H9 (cell line): ENCODE data around the gene ULK4. TPM values are rescaled to one million over a fixed set of nuclear protein-coding genes. Genes with fewer than 3 reads are reported as not detected.
"Not testable (repeated sequence)": the region's sequence is repeated elsewhere in the genome, so short reads cannot be mapped to it uniquely, and the experiment has no call there.

Experiments
- DNase-seq: peaks from one replicate; pipeline ENCODE4 v3.0.0-alpha.2; 2017
- H2AFZ ChIP-seq: one replicate; pipeline ENCODE4 v1.6.1; 2013; ENCODE audit warnings: mild to moderate bottlenecking, low read length, control low read depth, moderate library complexity
- H2AK5ac ChIP-seq: 2 replicates; pipeline ENCODE4 v1.6.1; 2013; ENCODE audit warnings: low read length, control low read depth, mixed read lengths; ENCODE audit not compliant: insufficient read length
- H2BK120ac ChIP-seq: one replicate; pipeline ENCODE4 v1.6.1; 2013; ENCODE audit warnings: low read depth, mild to moderate bottlenecking, low read length, control low read depth, inconsistent platforms; ENCODE audit not compliant: poor library complexity, severe bottlenecking
- H2BK12ac ChIP-seq: 2 replicates; pipeline ENCODE4 v1.6.1; 2013; ENCODE audit warnings: low read length, control low read depth, mixed read lengths, low read depth; ENCODE audit not compliant: insufficient read length
- H2BK15ac ChIP-seq: 2 replicates; pipeline ENCODE4 v1.6.1; 2013; ENCODE audit warnings: low read depth, low read length, control low read depth
- H2BK20ac ChIP-seq: one replicate; pipeline ENCODE4 v1.6.1; 2013; ENCODE audit warnings: low read depth, mild to moderate bottlenecking, low read length, control low read depth, inconsistent platforms; ENCODE audit not compliant: poor library complexity, severe bottlenecking
- H2BK5ac ChIP-seq: 2 replicates; pipeline ENCODE4 v1.6.1; 2013; ENCODE audit warnings: low read length, control low read depth, mixed read lengths; ENCODE audit not compliant: insufficient read length
- H3K14ac ChIP-seq: 2 replicates; pipeline ENCODE4 v1.6.1; 2013; ENCODE audit warnings: low read length, control low read depth; ENCODE audit not compliant: insufficient read depth
- H3K18ac ChIP-seq: 2 replicates; pipeline ENCODE4 v1.6.1; 2013; ENCODE audit warnings: low read depth, mild to moderate bottlenecking, mixed read lengths, low read length, control low read depth; ENCODE audit not compliant: insufficient read length
- H3K23ac ChIP-seq: 2 replicates; pipeline ENCODE4 v1.6.1; 2013; ENCODE audit warnings: low read length, control low read depth, mixed read lengths, low read depth; ENCODE audit not compliant: insufficient read length
- H3K23me2 ChIP-seq: 2 replicates; pipeline ENCODE4 v1.6.1; 2013; ENCODE audit warnings: low read depth, mild to moderate bottlenecking, mixed read lengths, low read length, control low read depth; ENCODE audit not compliant: insufficient read length, poor library complexity, severe bottlenecking
- H3K27ac ChIP-seq: 2 replicates; pipeline ENCODE4 v1.5.1; 2013; ENCODE audit warnings: low read length, control low read depth, mixed read lengths, low read depth; ENCODE audit not compliant: insufficient read length
- H3K27me3 ChIP-seq: 2 replicates; pipeline ENCODE4 v1.6.1; 2013; ENCODE audit warnings: low read length, control low read depth, inconsistent platforms; ENCODE audit not compliant: insufficient read depth
- H3K4ac ChIP-seq: 2 replicates; pipeline ENCODE4 v1.6.1; 2013; ENCODE audit warnings: low read depth, mild to moderate bottlenecking, control low read depth, inconsistent platforms, low read length, moderate library complexity
- H3K4me1 ChIP-seq: 2 replicates; pipeline ENCODE4 v1.6.1; 2013; ENCODE audit warnings: low read length, control low read depth, inconsistent platforms; ENCODE audit not compliant: insufficient read depth
- H3K4me2 ChIP-seq: 2 replicates; pipeline ENCODE4 v1.6.1; 2013; ENCODE audit warnings: low read length, control low read depth, mixed read lengths; ENCODE audit not compliant: insufficient read length, insufficient read depth
- H3K56ac ChIP-seq: 2 replicates; pipeline ENCODE4 v1.6.1; 2013; ENCODE audit warnings: low read depth, mild to moderate bottlenecking, mixed read lengths, low read length, control low read depth; ENCODE audit not compliant: insufficient read length
- H3K79me1 ChIP-seq: 2 replicates; pipeline ENCODE4 v1.6.1; 2013; ENCODE audit warnings: low read depth, mild to moderate bottlenecking, moderate library complexity, low read length, control low read depth, inconsistent platforms; ENCODE audit not compliant: insufficient read depth, poor library complexity, severe bottlenecking
- H3K79me2 ChIP-seq: 2 replicates; pipeline ENCODE4 v1.6.1; 2013; ENCODE audit warnings: low read length, control low read depth, inconsistent platforms; ENCODE audit not compliant: insufficient read depth
- H3K9ac ChIP-seq: 2 replicates; pipeline ENCODE4 v1.6.1; 2013; ENCODE audit warnings: low read length, control low read depth, mixed read lengths; ENCODE audit not compliant: insufficient read length; ENCODE audit errors: extremely low read depth
- H3K9me3 ChIP-seq: one replicate; pipeline ENCODE4 v1.6.1; 2013; ENCODE audit warnings: low read depth, low read length, inconsistent platforms; ENCODE audit not compliant: control insufficient read depth
- H3T11ph ChIP-seq: one replicate; pipeline ENCODE4 v1.6.1; 2013; ENCODE audit warnings: mild to moderate bottlenecking, low read length, control low read depth, inconsistent platforms
- H4K20me1 ChIP-seq: one replicate; pipeline ENCODE4 v1.6.1; 2013; ENCODE audit not compliant: control insufficient read depth, insufficient read length, insufficient read depth
- H4K5ac ChIP-seq: 2 replicates; pipeline ENCODE4 v1.6.1; 2013; ENCODE audit warnings: low read depth, mild to moderate bottlenecking, mixed read lengths, low read length, control low read depth; ENCODE audit not compliant: insufficient read length
- H4K8ac ChIP-seq: replicated peaks from 2 replicates; pipeline ENCODE4 v1.6.1; 2013; ENCODE audit warnings: low read length, control low read depth, mixed read lengths, low read depth; ENCODE audit not compliant: insufficient read length
- H4K91ac ChIP-seq: 2 replicates; pipeline ENCODE4 v1.6.1; 2013; ENCODE audit warnings: low read depth, mild to moderate bottlenecking, moderate library complexity, mixed read lengths, low read length, control low read depth; ENCODE audit not compliant: insufficient read length
- H3K27ac Mint-ChIP-seq, 3 experiments: 2 replicates in 2 of 3; 3 replicates in 1 of 3; pipeline ENCODE4 v1.8.0; 2020 to 2021; ENCODE audit warnings: mixed read lengths in 3 of 3, mild to moderate bottlenecking in 1 of 3, moderate library complexity in 1 of 3
- H3K27me3 Mint-ChIP-seq: 2 replicates; pipeline ENCODE4 v1.8.0; 2021; ENCODE audit warnings: low read depth, mild to moderate bottlenecking, moderate library complexity, mixed read lengths
- H3K36me3 Mint-ChIP-seq, 3 experiments: 2 replicates in 2 of 3; 3 replicates in 1 of 3; pipeline ENCODE4 v1.8.0; 2020 to 2021; ENCODE audit warnings: low read depth in 3 of 3, mixed read lengths in 3 of 3; ENCODE audit not compliant: insufficient read depth in 1 of 3
- H3K4me1 Mint-ChIP-seq, 2 experiments: 2 replicates each; pipeline ENCODE4 v1.8.0; 2020; ENCODE audit warnings: mixed read lengths in 2 of 2
- H3K4me3 Mint-ChIP-seq, 2 experiments: 2 replicates in 1 of 2; 3 replicates in 1 of 2; pipeline ENCODE4 v1.8.0; 2020 to 2021; ENCODE audit warnings: mild to moderate bottlenecking in 2 of 2, mixed read lengths in 2 of 2, moderate library complexity in 1 of 2
- H3K9me3 Mint-ChIP-seq, 2 experiments: 2 replicates in 1 of 2; 3 replicates in 1 of 2; pipeline ENCODE4 v1.8.0; 2020; ENCODE audit warnings: mild to moderate bottlenecking in 2 of 2, mixed read lengths in 2 of 2, moderate library complexity in 1 of 2
- WGBS: extraction: QIAGEN DNeasy Blood & Tissue Kit; methylation state at CpG from one replicate; pipeline ENCODE4 v1.1.7; 2013; ENCODE audit warnings: missing lambda C conversion rate, low lambda C conversion rate, mixed read lengths; ENCODE audit not compliant: insufficient read length; ENCODE audit errors: extremely low coverage; 5-methylcytosine and 5-hydroxymethylcytosine counted together
- total RNA-seq: library from RNA; stranded (reverse); gene quantifications from 2 replicates; pipeline ENCODE4 v1.2.1, GENCODE V29; 2021
- TF ChIP-seq, protein P1 (sequence below): fragments of 200-600 bp; sonication (generic); conservative IDR thresholded peaks from 3 replicates; pipeline ENCODE4 v1.8.0; 2021; ENCODE audit warnings: antibody characterized with exemption, mild to moderate bottlenecking

The ULK4 gene
- total RNA-seq, 1 experiment from 2014 or later, result 12.9 TPM

DNA sequence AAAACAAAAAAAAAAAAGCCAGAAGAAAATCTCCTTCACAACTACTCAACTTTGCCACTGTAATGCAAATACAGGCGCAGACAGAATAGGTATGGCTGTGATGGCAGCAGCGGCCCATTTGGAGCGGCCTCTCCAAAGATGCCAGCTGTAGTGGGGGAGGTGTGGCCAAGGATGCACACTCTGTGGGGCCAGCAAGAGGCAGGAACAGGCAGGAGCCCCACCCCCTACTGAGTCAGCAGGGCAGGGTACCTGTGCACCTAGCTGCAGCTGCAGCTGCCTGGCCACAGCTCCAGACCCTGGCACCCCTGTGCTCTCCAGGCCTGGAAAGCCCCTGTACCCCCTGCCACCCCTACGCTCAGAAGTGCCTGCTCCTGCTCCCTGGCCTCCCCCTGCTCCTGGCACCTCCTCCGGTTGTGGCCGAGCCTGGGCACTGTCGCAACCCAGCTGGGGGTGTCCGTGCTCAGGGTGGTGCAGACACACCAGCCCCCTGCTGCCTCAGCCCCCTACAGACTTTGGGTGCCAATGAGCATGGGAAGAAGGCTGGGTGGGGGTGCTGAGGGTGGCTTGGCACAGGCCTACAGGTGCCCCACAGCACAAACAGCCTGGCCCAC is 312.7 kb downstream of the ULK4 start:
- Histone ChIP-seq H2BK20ac (no peak overlapping the region), H3K4me2 (no peak overlapping the region), H3T11ph (no peak overlapping the region), H2BK5ac (no peak overlapping the region), H4K5ac (no peak overlapping the region), H3K4me1 (no peaks in the 10 kb centered on the region), H3K79me2 (no peaks in the 10 kb centered on the region; the same call in 1 of the 2 replicates), H2AFZ (no peak overlapping the region), H3K23ac (no peak overlapping the region), H3K56ac (no peak overlapping the region), H2AK5ac (no peak overlapping the region), H3K4ac (no peak overlapping the region), H4K8ac (no peak overlapping the region), H2BK15ac (no peak overlapping the region), H2BK120ac (no peak overlapping the region), H3K14ac (no peak overlapping the region), H3K79me1 (no peaks in the 10 kb centered on the region), H3K18ac (no peak overlapping the region), H4K20me1 (no peaks in the 10 kb centered on the region), H3K9me3 (peaks cover 10% of the 10 kb centered on the region), H4K91ac (no peak overlapping the region), H3K9ac (no peak overlapping the region), H3K27ac (no peak overlapping the region), H3K27me3 (no peaks in the 10 kb centered on the region), H3K23me2 (no peaks in the 10 kb centered on the region), H2BK12ac (no peak overlapping the region)
- Mint-ChIP-seq H3K4me3 (no peak overlapping the region), H3K27me3 (peaks cover 2% of the 10 kb centered on the region), H3K9me3 (peaks cover 41 to 44% of the 10 kb centered on the region in 2 experiments), H3K27ac (no peak overlapping the region), H3K4me1 (peaks cover 23% of the 10 kb centered on the region in 2 experiments), H3K36me3 (peaks cover 28 to 41% (median 29%) of the 10 kb centered on the region in 3 experiments)
- TF ChIP-seq, protein P1, sequence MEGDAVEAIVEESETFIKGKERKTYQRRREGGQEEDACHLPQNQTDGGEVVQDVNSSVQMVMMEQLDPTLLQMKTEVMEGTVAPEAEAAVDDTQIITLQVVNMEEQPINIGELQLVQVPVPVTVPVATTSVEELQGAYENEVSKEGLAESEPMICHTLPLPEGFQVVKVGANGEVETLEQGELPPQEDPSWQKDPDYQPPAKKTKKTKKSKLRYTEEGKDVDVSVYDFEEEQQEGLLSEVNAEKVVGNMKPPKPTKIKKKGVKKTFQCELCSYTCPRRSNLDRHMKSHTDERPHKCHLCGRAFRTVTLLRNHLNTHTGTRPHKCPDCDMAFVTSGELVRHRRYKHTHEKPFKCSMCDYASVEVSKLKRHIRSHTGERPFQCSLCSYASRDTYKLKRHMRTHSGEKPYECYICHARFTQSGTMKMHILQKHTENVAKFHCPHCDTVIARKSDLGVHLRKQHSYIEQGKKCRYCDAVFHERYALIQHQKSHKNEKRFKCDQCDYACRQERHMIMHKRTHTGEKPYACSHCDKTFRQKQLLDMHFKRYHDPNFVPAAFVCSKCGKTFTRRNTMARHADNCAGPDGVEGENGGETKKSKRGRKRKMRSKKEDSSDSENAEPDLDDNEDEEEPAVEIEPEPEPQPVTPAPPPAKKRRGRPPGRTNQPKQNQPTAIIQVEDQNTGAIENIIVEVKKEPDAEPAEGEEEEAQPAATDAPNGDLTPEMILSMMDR, result no peak
- WGBS, result no CpG with 5 or more reads among the region's 8 CpGs
- no peak for DNase-seq

DNA sequence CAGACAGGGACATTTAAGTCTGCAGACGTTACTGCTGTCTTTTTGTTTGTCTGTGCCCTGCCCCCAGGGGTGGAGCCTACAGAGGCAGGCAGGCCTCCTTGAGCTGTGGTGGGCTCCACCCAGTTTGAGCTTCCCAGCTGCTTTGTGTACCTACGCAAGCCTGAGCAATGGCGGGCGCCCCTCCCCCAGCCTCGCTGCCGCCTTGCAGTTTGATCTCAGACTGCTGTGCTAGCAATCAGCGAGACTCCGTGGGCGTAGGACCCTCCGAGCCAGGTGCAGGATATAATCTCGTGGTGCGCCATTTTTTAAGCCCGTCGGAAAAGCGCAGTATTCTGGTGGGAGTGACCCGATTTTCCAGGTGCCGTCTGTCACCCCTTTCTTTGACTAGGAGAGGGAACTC is 314.2 kb downstream of the ULK4 start:
- H4K91ac ChIP-seq, H4K8ac ChIP-seq, H2BK15ac ChIP-seq, H3K56ac ChIP-seq, H4K5ac ChIP-seq, H3K4me3 Mint-ChIP-seq, H3K4me2 ChIP-seq, DNase-seq, H3K23me2 ChIP-seq, H3K27ac Mint-ChIP-seq, H2BK120ac ChIP-seq, H3K14ac ChIP-seq, H3K18ac ChIP-seq, H3T11ph ChIP-seq, H2BK12ac ChIP-seq, H2BK5ac ChIP-seq, H3K79me1 ChIP-seq, H3K27me3 Mint-ChIP-seq, H3K23ac ChIP-seq, H3K27me3 ChIP-seq, H3K27ac ChIP-seq, H3K4ac ChIP-seq, H2AFZ ChIP-seq, H2BK20ac ChIP-seq, H2AK5ac ChIP-seq, H3K9ac ChIP-seq, H4K20me1 ChIP-seq, H3K79me2 ChIP-seq, H3K4me1 ChIP-seq: not testable (repeated sequence)
- no CpG with 5 or more reads among the region's 17 CpGs for WGBS
- H3K4me1 Mint-ChIP-seq, result peaks cover 10% of the 10 kb centered on the region in 2 experiments
- H3K9me3 Mint-ChIP-seq, result peaks cover 43 to 47% of the 10 kb centered on the region in 2 experiments
- H3K9me3 ChIP-seq, result peaks cover 10% of the 10 kb centered on the region
- H3K36me3 Mint-ChIP-seq, result peaks cover 30 to 41% (median 31%) of the 10 kb centered on the region in 3 experiments
